ENCODE data around the gene CSAG1. TPM values are rescaled to one million over a fixed set of nuclear protein-coding genes. Genes with fewer than 3 reads are reported as not detected.
"Not testable (repeated sequence)": the region's sequence is repeated elsewhere in the genome, so short reads cannot be mapped to it uniquely, and the experiment has no call there.

Gene CSAG1
- total RNA-seq, 1 donor from 2014 or later = not detected

- DNase-seq = not testable (repeated sequence)
Measured at GRCh38 chrX:152697952-152698931, 35.3 kb downstream of the CSAG1 start, which contains the start of gene MAGEA3. MAGEA3 (plus strand) TSS chrX:152698794; CDS start chrX:152700833, 2,039 bp downstream.

GRCh38 chrX:152681012-152681411 is 52.5 kb downstream of the CSAG1 start:
- DNase-seq = not testable (repeated sequence)

Other genes with a start within 250 kb of the CSAG1 start
- gene GABRQ, start 95.8 kb downstream of the CSAG1 start, total RNA-seq = 0.47 TPM
- not detected for gene MAGEA3, start 34.9 kb downstream of the CSAG1 start, total RNA-seq
- not detected for gene CSAG2, start 24.4 kb downstream of the CSAG1 start, total RNA-seq
- gene MAGEA2B, start 19.1 kb downstream of the CSAG1 start, total RNA-seq = not detected
- gene MAGEA12, start within 50 bp of the CSAG1 start, total RNA-seq = not detected
- gene MAGEA2, start 20.1 kb upstream of the CSAG1 start, total RNA-seq = not detected
- gene CSAG3, start 25.5 kb upstream of the CSAG1 start, total RNA-seq = not detected
- not detected for gene MAGEA6, start 36.0 kb upstream of the CSAG1 start, total RNA-seq
- gene CETN2, start 97.0 kb upstream of the CSAG1 start, total RNA-seq = 24.2 TPM
- gene NSDHL, start 97.3 kb upstream of the CSAG1 start, total RNA-seq = 14.5 TPM
- 2.3 TPM for gene ZNF185, start 164.3 kb upstream of the CSAG1 start, total RNA-seq